ENCODE measurements around the gene TPM4.

TPM4 gene

DNA sequence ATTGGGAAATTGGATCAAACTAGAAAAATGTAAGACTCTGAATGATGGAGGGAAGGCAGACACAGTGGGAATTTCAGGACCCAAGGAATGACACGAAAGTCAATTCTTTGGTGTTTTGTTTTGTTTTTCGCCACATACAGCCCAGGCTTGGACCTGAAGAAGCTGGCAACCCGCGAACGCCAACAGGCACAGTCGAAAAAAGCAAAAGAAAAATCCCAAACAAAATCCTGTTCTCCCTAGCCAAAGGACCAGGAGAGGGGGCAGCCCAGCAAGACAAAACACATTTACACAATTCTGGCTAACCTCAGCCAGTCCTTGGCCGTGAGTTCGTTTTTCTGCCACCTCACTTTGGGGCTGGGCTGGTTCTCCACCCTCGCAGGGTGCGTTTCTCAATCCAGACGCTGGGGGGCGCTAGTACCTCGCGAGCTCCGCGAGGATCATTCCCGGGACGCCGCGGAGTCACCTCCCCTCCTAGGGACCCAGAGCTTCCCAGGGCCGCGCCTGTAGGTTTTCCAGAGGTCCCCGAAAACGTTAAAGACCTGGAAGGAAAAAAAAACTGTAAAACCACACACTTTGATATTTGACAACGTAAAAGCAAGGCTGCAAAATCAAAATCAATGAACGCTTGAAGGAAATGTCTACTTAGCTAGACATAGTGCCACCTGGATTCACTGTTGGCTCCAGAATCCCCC, 34.9 kb upstream of the TPM4 start:
- DNase-seq (ENCODE audit: low read depth in 2 of 3, low spot score in 1 of 3) = peak; percentile 63 to 87 (median 69)

- DNase-seq (ENCODE audit: low read depth in 2 of 3, low spot score in 1 of 3) = no peak
Observed at GRCh38 chr19:16041991-16042386, 34.3 kb upstream of the TPM4 start.

DNA sequence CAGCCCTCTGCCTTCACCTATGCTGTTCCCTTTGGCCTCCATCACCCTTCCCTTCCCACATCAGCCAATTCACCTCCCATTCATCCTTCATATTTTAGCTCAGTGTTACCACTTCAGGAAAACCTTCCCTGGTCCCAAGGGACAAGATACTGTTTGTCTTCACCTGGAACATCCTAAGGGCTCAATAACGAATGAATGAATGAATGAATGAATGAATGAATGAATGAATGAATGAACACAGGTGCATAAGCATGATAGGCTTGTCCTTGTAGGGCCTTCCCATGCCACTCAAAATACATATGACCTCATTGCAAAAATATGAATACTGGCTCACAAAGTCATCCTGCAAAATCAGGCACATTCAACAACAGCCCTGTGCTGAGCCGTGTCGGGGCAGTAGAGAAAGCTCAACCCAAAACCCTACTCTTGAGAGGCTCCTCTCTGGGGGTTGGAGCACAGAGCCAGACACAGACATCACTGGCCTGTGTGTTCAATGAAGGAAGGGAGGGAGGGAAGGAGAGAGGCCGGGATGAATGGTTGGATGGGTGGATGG, 33.7 kb upstream of the TPM4 start:
- DNase-seq (ENCODE audit: low read depth in 2 of 3, low spot score in 1 of 3) = no peak

GRCh38 chr19:16043156-16043757, 33.0 kb upstream of the TPM4 start:
- DNase-seq (ENCODE audit: low read depth in 2 of 3, low spot score in 1 of 3) = no peak

DNA sequence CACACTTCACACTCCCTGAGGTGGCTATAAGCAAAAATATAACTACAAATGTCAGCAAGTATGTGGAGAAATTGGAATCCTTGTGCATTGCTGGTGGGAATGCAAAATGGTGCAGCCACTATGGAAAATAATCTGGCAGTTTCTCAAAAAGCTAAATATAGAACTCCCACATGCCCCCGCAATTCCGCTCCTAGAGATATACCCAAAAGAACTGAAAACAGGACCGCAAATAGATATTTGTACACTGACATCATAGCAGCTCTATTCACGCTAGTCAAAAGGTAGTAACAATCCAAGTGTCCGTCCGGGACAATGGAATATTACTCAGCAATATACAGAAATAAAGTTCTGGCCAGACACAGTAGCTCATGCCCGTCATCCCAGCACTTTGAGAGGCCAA, 31.5 kb upstream of the TPM4 start:
- no peak for DNase-seq (ENCODE audit: low read depth in 2 of 3, low spot score in 1 of 3)

- DNase-seq (ENCODE audit: low read depth in 2 of 3, low spot score in 1 of 3) = no peak
Observed at GRCh38 chr19:16045171-16045570, 31.1 kb upstream of the TPM4 start.

GRCh38 chr19:16045893-16046292, 30.4 kb upstream of the TPM4 start:
- no peak for DNase-seq (ENCODE audit: low read depth in 2 of 3, low spot score in 1 of 3)

GRCh38 chr19:16048583-16048982, 27.7 kb upstream of the TPM4 start:
- no peak for DNase-seq (ENCODE audit: low read depth in 2 of 3, low spot score in 1 of 3)

GRCh38 chr19:16051254-16052025, 24.9 kb upstream of the TPM4 start:
- peak in 1 of 3 donors; percentile 21 for DNase-seq (ENCODE audit: low read depth in 2 of 3, low spot score in 1 of 3)

DNA sequence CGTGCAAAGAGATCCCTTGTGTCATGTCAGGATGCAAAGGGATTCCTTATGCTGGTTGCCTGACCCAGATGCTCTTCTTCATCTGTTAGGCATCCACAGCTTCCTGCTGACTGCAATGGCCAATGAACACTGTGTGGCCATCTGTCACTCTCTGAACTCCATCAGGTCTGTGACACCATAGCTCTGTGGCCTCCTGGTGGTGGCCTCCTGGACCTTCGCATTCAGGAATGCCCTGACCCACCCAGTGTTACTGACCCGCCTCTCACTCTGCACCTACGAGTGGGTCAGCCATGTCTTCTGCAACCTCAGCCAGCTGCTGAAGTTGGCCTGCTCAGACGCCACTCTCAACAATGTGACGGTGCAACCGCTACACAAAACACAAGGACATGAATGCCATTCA, 23.9 kb upstream of the TPM4 start:
- DNase-seq (ENCODE audit: low read depth in 2 of 3, low spot score in 1 of 3) = no peak

GRCh38 chr19:16057062-16057461, 19.2 kb upstream of the TPM4 start:
- no peak for DNase-seq (ENCODE audit: low read depth in 2 of 3, low spot score in 1 of 3)

DNA sequence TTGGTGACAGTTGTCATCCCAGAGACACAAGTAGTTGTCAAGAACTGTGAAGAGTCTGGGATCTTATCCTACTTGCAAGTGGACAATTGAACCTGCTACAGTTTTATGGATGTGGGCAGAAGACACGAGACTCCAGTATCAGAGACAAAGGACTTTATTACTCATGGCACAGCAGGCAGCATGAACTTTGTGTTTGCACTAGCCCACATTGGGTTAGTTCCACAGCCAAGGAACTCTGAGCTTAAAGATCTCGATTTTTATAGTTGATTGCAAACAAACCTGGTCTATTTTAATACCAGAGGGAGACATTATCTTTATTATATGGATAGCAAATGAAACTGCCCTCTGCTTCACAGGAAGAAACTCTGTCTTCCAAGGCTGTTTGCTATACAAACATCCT, 16.0 kb upstream of the TPM4 start:
- DNase-seq (ENCODE audit: low read depth in 2 of 3, low spot score in 1 of 3) = no peak

- DNase-seq (ENCODE audit: low read depth in 2 of 3, low spot score in 1 of 3) = no peak
Observed at GRCh38 chr19:16061943-16062342, 14.4 kb upstream of the TPM4 start.

DNA sequence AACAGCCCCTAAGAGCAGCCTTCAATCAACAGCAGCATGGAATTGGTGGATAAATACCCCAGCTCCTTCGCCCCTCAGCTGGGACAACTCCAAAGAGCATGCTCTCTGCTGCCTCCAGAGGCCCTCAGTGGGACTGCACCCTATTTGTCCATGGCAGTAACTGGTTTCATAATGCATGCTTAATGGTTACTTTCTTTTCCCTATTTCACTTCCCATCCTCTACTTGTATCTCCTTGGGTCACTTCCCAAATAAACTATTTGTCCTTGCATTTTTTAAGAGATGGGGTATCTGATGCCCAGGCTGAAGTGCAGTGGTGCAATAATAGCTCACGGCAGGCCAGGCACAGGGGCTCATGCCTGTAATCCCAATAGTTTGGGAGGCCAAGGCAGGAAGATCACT, 13.5 kb upstream of the TPM4 start:
- DNase-seq (ENCODE audit: low read depth in 2 of 3, low spot score in 1 of 3) = peak in 2 of 3 donors; percentile 59 to 80

GRCh38 chr19:16064209-16064889, 11.9 kb upstream of the TPM4 start:
- DNase-seq (ENCODE audit: low read depth in 2 of 3, low spot score in 1 of 3) = no peak

DNA sequence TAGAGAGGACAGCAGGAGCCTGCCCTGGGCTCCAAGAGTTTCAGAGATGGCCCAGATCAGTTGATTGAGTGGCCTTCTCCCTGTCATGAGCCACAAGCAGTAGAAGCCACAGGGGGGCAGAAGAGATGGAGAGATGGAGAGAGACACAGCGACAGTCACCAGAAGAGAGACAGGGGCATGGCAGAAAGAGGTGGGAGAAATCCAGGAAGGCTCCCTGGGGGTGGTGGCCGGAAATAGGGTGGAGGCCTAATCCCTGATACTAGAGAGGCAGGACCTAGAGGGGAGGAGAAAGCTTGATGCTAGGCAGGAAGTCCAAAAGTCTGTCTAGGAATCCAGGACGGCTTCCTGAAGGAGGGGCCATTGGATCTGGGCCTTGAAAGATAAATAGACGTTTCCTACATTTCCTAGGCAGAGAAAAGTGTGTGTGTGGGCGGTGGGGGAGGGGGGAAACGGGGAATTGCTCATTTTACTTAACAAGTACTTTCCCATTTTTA, 9.6 kb upstream of the TPM4 start:
- DNase-seq (ENCODE audit: low read depth in 2 of 3, low spot score in 1 of 3) = peak in 1 of 3 donors; percentile 34

DNA sequence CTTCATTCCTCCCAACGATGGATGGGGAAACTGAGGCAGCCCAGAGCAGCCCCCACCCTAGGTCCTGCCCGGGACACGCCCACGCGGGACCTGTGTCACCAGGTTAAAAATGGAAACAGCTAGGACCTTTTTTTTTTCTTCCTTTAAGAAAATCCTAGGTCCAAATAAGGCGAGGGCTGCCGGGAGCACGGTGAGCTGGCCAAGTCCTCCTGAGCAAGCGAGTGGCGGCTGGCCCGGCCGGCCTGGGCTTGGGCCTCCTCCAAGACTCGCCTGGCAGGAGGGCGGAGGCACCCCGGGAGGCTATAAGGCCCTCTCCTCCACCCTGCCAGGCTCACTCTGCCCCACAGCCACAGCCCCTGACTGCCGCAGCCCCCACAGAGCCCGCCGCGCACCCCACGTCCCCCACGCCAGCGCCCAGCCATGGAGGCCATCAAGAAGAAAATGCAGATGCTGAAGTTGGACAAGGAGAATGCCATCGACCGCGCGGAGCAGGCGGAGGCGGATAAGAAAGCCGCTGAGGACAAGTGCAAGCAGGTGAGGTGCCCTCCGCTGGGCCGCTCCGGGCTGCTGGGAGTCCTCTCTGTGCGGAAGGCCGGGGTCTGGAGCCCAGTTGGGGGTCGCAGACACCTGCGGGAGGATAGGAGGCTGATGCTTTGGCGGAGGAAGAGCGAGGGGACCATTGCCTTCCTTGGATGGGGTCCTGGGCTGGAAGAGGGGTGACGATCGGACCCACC, 8.9 kb upstream of the TPM4 start:
- DNase-seq (ENCODE audit: low read depth in 2 of 3, low spot score in 1 of 3) = no peak

DNA sequence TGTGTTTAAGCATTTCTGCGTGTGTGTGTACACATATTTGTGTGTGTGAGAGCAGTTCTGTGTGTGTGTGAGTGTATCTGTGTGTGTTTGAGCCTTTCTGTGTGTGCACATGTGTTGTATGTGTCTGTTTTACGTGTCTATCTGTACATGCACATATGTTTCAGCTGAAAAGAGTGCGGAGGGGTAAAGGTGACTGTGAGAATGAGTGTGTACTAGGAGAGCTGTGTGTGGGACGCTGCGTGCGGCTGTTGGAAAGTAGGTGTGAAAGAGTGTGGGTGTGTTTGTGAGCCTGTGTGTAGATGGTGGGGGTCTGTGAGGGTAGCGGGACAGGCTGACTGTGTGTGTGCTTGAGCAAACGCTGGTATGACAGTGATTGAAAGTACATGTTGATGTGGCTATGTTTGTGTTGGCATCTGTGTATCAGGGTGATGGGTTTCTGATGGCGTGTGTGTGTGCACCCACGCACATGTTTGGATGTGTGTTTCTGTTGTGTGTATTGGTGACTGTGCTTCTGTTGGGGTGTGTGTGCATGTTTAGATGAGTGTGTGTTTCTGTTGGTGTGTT, 7.5 kb upstream of the TPM4 start:
- DNase-seq (ENCODE audit: low read depth in 2 of 3, low spot score in 1 of 3) = no peak

DNA sequence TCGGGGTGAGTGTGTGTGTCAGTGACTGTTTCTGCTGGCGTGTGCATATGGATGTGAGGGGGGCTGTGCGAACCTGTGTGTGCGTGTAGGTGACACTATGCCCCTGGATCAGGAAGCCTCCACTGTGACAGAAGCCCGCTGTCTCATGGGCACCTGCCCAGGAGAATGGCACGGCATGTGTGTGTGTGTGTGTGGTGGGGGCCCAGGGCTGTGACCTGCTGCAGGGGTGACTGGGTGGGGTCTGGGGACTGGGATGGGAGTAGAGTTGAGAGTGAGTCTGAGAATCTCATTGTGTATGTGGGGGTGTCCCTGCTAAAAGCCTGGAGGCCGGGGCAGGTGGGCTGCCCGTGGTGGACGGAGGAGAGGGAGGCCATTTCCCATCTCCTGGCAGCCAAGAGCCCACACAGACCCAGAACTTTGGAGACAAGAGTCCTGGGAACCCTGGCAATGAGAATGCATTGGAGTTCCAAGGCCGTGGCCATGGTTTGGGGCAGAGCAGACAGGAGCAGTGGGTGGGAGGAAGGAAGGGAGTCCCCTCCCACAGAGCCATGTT, 6.4 kb upstream of the TPM4 start:
- no peak for DNase-seq (ENCODE audit: low read depth in 2 of 3, low spot score in 1 of 3)

All from stimulated activated CD4-positive, alpha-beta T cell treated with anti-CD3 and anti-CD28 coated beads, Interleukin-12 subunit alpha, Interleukin-12 subunit beta, amount 100 ng/mL, for 48 hours (primary cell).